ENCODE results near the gene PAFAH1B1. TPM values are rescaled to one million over a fixed set of nuclear protein-coding genes. Genes with fewer than 3 reads are reported as not detected.

Gene PAFAH1B1
- total RNA-seq, 2 donors from 2014 or later: 39.7 to 60.3 TPM

DNA sequence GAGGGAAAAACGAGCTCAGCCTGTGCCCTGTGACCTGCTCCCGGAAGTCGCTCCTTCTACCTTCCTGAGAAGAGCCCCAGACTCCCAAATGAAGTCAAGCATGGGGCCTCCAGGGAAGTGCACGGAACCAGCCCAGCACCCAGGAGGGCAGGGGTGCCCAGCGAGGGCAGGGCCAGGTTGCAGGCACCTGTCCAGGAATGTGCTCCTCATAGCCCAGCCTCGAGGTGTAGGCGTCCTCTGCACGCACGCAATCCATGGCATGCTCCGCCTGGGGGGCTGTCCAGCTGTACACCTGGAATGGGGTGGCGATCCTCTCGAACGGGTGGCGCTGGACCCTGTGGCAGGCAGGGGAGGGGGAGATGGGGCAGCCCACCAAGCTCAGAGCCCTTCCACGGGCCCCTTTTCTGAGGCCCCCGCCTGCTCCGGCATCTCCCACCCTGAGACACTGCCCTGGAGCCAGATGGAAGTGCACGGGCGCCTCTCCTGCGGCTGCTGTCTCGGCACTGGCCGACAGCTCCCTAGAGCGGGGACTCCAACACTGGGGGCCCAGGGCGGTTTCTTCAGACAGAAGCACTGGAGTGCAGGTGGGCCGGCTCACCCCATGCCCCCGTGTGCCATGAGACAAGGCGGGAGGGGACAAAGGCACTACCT lies 107.2 kb downstream of the PAFAH1B1 start:
- Histone ChIP-seq H3K27me3 (no peaks in the 10 kb centered on the region), H3K9me3 (no peaks in the 10 kb centered on the region), H3K27ac (no peak overlapping the region), H3K4me3 (no peak overlapping the region), H3K4me1 (peaks cover under 1% of the 10 kb centered on the region), H3K36me3 (replicated peaks in 1 of 2; ENCODE audit: insufficient read depth in 1 of 2, low read depth in 2 of 2) (peaks cover 30 to 54% of the 10 kb centered on the region in 2 donors)
- DNase-seq: no peak
- no peak for ATAC-seq
- 88 to 92% methylated on average over 5 to 27 of the region's 27 CpGs for WGBS, 2 donors
- TF ChIP-seq, protein P1, sequence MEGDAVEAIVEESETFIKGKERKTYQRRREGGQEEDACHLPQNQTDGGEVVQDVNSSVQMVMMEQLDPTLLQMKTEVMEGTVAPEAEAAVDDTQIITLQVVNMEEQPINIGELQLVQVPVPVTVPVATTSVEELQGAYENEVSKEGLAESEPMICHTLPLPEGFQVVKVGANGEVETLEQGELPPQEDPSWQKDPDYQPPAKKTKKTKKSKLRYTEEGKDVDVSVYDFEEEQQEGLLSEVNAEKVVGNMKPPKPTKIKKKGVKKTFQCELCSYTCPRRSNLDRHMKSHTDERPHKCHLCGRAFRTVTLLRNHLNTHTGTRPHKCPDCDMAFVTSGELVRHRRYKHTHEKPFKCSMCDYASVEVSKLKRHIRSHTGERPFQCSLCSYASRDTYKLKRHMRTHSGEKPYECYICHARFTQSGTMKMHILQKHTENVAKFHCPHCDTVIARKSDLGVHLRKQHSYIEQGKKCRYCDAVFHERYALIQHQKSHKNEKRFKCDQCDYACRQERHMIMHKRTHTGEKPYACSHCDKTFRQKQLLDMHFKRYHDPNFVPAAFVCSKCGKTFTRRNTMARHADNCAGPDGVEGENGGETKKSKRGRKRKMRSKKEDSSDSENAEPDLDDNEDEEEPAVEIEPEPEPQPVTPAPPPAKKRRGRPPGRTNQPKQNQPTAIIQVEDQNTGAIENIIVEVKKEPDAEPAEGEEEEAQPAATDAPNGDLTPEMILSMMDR (IDR thresholded peaks at IDR 0.05): no peak
- TF ChIP-seq POLR2A (IDR thresholded peaks at IDR 0.05): no peak
- intact Hi-C loops (cut with DNase I): loop anchor here (10.0 kb wide), 1 partner anchor 106 kb away; the partner anchor contains the start of gene PAFAH1B1

DNA sequence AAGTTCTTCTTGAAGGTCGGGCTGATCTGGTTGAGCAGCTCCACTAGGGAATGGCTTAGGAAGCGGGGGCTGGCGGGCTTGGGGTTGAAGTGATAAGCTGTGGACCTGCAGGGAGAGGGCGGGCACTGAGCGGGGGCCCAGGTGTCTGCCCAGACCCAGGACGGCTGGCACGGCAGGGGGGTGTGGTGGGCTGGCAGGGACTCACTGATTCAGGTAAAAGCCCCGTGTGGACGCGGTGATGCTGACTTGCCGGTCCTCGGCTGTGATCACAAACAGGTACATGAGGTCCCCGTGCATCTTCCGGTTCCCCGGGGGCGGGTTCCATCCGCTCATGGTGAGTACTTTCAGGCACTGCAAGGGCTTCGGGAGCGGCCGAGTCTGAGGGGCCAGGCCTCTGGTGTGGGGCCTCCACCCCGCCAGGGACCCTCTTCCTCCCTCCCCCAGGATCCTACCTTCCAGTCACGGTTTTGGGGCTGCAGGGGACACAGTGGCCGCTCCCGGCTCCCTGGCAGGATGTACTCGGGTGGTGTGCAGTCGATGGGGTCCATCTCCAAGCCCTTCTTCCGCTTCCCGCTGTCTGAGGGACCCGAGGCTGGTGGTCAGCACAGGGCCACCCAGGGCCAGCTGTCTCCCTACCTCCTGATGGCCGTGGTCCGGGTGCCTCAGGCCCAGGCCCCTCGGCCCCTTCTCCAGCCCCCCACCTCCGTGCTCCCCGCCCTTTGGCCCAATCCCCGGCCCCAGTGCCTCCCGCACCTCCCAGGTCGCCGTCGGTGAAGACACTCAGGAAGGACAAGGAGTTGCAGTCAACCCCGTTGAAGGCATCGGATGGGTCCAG lies 107.9 kb downstream of the PAFAH1B1 start:
- H3K4me1 ChIP-seq: peaks cover 8% of the 10 kb centered on the region
- no peak for DNase-seq
- no peak overlapping the region for H3K4me3 ChIP-seq
- intact Hi-C loops (cut with DNase I): loop anchor here (10.0 kb wide), 1 partner anchor 107 kb away; the partner anchor contains the start of gene PAFAH1B1
- H3K36me3 ChIP-seq (replicated peaks in 1 of 2; ENCODE audit: insufficient read depth in 1 of 2, low read depth in 2 of 2): peaks cover 23 to 47% of the 10 kb centered on the region in 2 donors
- no peaks in the 10 kb centered on the region for H3K9me3 ChIP-seq
- H3K27ac ChIP-seq: no peak overlapping the region
- ATAC-seq: no peak
- WGBS, 2 donors: 94 to 95% methylated on average over 23 to 34 of the region's 41 CpGs
- TF ChIP-seq, protein P1 (IDR thresholded peaks at IDR 0.05): no peak
- no peak for TF ChIP-seq POLR2A (IDR thresholded peaks at IDR 0.05)
- H3K27me3 ChIP-seq: no peaks in the 10 kb centered on the region

DNA sequence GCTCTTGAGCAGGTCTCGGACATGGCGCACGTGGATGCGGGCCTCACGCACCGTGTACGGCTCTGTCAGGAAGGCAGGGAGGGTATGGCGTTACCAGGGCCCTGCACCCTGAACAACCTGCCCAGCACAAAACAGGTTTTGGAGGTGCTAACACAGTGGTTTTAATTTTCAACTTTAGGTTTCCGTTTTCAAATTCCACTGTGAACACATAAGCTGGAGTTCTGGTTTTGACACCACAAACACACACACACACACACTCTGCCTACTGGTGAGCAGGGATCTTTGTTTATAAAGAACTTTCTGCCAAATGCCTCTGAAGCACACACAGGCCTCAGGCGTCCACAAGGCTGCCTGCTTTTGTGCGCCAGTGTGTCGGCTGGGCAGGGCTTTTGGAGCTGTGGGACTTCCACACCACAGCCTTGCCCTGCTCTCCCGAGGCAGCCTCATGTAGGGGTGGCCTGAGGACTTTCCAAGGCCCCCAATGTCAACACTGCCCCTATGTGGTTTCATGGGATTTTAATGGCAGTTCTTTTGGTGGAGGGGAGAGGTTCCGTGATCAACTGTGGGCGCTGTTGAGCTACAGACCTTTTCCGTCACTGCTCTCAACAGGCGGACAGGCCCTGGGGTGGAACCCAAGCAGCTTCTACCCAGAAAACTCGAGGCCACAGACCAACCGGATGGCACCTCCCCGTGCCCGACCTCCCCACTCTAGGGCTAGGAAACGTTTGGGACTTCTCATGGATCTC lies 108.7 kb downstream of the PAFAH1B1 start:
- no peak overlapping the region for H3K27ac ChIP-seq
- H3K4me3 ChIP-seq: no peak overlapping the region
- TF ChIP-seq POLR2A (IDR thresholded peaks at IDR 0.05): no peak
- TF ChIP-seq, protein P1 (IDR thresholded peaks at IDR 0.05): no peak
- no peak for ATAC-seq
- H3K4me1 ChIP-seq: peaks cover 16% of the 10 kb centered on the region
- H3K36me3 ChIP-seq (replicated peaks in 1 of 2; ENCODE audit: insufficient read depth in 1 of 2, low read depth in 2 of 2): peaks cover 15 to 42% of the 10 kb centered on the region in 2 donors
- no peaks in the 10 kb centered on the region for H3K9me3 ChIP-seq
- intact Hi-C loops (cut with DNase I): loop anchor here (10.0 kb wide), 1 partner anchor 107 kb away; the partner anchor contains the start of gene PAFAH1B1
- WGBS, 2 donors: 92% methylated on average over 20 to 21 of the region's 22 CpGs
- no peaks in the 10 kb centered on the region for H3K27me3 ChIP-seq
- DNase-seq: peak in 1 of 4 donors; percentile 8

DNA sequence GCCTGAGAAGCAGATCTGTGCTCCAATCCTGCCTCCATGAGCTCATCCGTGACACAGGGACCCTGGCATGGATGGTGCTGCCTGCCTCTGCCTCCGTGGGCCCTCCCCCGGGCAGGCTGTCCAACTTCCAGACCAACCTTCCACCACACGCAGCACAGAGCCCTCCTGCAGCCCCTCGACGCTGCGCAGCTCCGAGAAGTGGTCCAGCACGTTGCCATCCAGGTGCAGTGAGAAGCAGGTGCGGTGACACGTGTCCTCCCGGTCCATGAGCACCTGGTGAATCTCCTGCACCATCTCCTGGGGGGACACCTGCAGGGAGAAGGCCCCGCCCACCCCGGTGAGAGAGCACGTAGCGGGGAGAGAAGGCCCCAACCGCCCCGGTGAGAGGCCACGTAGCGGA lies 109.7 kb downstream of the PAFAH1B1 start:
- DNase-seq (peak in 1 of 4 donors; percentile 10), ATAC-seq (no peak)
- Histone ChIP-seq H3K9me3 (no peaks in the 10 kb centered on the region), H3K27me3 (no peaks in the 10 kb centered on the region), H3K4me1 (peaks cover 26% of the 10 kb centered on the region), H3K36me3 (replicated peaks in 1 of 2; ENCODE audit: insufficient read depth in 1 of 2, low read depth in 2 of 2) (peaks cover 9 to 34% of the 10 kb centered on the region in 2 donors), H3K27ac (no peak overlapping the region), H3K4me3 (no peak overlapping the region)
- WGBS, 2 donors: 90 to 95% methylated on average over 7 to 20 of the region's 20 CpGs
- intact Hi-C loops (cut with DNase I): loop anchor here (10.0 kb wide), 1 partner anchor 108 kb away; the partner anchor contains the start of gene PAFAH1B1
- TF ChIP-seq, protein P1 (IDR thresholded peaks at IDR 0.05): no peak
- no peak for TF ChIP-seq POLR2A (IDR thresholded peaks at IDR 0.05)
